ENCODE measurements around the gene FUS. TPM values are rescaled to one million over a fixed set of nuclear protein-coding genes. Genes with fewer than 3 reads are reported as not detected.

The FUS gene
- total RNA-seq, 2 donors from 2014 or later = 134 to 252 TPM

DNA sequence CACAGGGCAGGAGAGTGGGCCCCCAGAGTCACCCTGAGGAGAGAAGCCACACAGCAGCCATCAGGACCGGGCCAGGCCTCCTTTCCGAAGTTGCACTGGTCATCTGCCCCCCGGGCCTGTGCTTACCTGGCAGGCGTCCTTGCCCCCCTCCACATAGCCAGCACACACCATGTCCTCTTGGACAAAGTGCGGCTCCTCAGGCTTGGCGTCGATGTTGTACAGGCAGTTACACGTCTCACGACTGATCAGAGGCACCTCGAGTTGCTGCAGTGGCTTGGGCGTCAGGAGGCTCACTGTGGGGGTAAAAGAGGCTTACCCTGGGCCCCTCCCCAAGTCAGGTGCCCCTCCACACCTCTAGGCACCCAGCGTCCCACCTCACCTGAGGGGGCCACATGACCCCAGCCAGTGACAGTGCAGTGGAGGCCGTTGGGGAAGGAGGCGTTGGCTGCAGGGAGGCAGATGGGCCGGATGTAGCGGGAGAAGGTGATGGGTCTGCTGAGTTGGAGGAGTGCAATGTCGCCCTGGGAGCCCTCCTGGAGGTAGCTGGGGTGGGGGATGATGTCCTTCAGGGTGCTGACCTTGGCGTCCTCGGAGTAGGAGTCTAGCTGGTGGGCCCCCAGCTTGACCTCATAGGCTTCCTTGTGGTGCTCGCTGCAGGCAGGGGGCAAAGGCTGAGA lies 47.5 kb upstream of the FUS start:
- DNase-seq = no peak
- H3K27me3 ChIP-seq = no peaks in the 10 kb centered on the region
- H3K4me3 ChIP-seq = no peak overlapping the region
- intact Hi-C loops (cut with DNase I) = no loop called here
- peaks cover 35% of the 10 kb centered on the region for H3K4me1 ChIP-seq
- H3K9ac ChIP-seq (ENCODE audit: low read depth in 2 of 2, low read length in 2 of 2) = peak overlapping the region; percentile 24 to 100
- no peaks in the 10 kb centered on the region for H3K9me3 ChIP-seq
- peak overlapping the region; percentile 98 for H3K27ac ChIP-seq
- TF ChIP-seq, protein P1, sequence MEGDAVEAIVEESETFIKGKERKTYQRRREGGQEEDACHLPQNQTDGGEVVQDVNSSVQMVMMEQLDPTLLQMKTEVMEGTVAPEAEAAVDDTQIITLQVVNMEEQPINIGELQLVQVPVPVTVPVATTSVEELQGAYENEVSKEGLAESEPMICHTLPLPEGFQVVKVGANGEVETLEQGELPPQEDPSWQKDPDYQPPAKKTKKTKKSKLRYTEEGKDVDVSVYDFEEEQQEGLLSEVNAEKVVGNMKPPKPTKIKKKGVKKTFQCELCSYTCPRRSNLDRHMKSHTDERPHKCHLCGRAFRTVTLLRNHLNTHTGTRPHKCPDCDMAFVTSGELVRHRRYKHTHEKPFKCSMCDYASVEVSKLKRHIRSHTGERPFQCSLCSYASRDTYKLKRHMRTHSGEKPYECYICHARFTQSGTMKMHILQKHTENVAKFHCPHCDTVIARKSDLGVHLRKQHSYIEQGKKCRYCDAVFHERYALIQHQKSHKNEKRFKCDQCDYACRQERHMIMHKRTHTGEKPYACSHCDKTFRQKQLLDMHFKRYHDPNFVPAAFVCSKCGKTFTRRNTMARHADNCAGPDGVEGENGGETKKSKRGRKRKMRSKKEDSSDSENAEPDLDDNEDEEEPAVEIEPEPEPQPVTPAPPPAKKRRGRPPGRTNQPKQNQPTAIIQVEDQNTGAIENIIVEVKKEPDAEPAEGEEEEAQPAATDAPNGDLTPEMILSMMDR (IDR thresholded peaks at IDR 0.05) = no peak
- no peaks in the 10 kb centered on the region for H3K36me3 ChIP-seq

DNA sequence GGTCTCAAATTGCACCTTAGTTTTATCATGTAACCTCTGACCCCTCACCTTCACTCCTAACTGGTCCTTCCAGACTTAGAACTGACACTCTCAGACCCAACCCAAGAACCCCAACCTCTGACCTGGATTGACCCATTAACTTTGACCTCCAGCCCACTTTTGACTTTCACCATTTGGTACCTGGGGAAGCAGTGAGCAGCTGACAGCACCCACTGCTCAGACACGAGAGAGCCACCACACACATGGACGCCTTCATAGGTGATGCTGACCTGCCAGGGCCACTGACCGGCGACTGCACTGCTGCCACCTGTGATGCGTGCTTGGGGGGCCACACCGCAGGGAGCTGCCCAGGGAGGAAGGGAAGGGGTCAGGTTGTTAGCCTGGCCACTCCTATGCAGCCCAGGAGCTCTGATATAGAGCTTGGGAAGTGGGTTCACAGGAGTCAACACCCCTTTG lies 46.9 kb upstream of the FUS start:
- H3K36me3 ChIP-seq = no peaks in the 10 kb centered on the region
- no peak for DNase-seq

DNA sequence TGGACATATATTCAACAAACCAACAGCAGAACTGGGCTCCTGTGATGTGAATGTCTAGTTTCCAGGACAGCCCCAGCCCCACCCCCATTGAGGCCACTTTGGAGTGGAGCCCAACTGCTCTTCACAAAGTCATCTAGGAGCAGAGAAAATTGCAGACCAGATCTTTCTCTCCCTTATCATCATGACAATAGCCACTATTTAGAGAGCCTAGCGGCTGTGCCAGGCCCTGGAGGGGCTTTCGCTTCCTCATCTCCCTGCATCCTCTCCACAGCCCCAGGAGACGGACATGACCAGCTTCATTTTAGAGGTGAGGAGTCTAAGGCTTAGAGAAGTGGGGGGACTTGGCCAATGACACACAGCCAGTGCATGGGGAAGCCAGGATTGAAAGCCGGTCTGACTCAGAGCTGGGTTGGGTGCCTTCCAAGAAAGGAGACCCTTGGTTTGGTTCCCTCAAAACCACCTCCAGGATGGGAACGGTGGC lies 45.8 kb upstream of the FUS start:
- DNase-seq = peak; percentile 27
- Histone ChIP-seq H3K9me3 (no peaks in the 10 kb centered on the region), H3K27ac (peak overlapping the region; percentile 98), H3K9ac (ENCODE audit: low read depth in 2 of 2, low read length in 2 of 2) (peak overlapping the region; percentile 33 to 100), H3K36me3 (no peaks in the 10 kb centered on the region), H3K4me1 (peaks cover 24% of the 10 kb centered on the region), H3K4me3 (peak overlapping the region; percentile 63), H3K27me3 (no peaks in the 10 kb centered on the region)
- TF ChIP-seq, protein P1 (IDR thresholded peaks at IDR 0.05) = no peak
- intact Hi-C loops (cut with DNase I) = no loop called here

More for the DNA sequence above, 46.9 kb upstream of the FUS start:
- Histone ChIP-seq H3K4me3 (peak overlapping the region; percentile 63), H3K9me3 (no peaks in the 10 kb centered on the region), H3K9ac (ENCODE audit: low read depth in 2 of 2, low read length in 2 of 2) (peak overlapping the region; percentile 64 to 100), H3K27ac (peak overlapping the region; percentile 98), H3K27me3 (no peaks in the 10 kb centered on the region), H3K4me1 (peaks cover 30% of the 10 kb centered on the region)
- TF ChIP-seq, protein P1 (IDR thresholded peaks at IDR 0.05) = no peak
- intact Hi-C loops (cut with DNase I) = no loop called here

DNA sequence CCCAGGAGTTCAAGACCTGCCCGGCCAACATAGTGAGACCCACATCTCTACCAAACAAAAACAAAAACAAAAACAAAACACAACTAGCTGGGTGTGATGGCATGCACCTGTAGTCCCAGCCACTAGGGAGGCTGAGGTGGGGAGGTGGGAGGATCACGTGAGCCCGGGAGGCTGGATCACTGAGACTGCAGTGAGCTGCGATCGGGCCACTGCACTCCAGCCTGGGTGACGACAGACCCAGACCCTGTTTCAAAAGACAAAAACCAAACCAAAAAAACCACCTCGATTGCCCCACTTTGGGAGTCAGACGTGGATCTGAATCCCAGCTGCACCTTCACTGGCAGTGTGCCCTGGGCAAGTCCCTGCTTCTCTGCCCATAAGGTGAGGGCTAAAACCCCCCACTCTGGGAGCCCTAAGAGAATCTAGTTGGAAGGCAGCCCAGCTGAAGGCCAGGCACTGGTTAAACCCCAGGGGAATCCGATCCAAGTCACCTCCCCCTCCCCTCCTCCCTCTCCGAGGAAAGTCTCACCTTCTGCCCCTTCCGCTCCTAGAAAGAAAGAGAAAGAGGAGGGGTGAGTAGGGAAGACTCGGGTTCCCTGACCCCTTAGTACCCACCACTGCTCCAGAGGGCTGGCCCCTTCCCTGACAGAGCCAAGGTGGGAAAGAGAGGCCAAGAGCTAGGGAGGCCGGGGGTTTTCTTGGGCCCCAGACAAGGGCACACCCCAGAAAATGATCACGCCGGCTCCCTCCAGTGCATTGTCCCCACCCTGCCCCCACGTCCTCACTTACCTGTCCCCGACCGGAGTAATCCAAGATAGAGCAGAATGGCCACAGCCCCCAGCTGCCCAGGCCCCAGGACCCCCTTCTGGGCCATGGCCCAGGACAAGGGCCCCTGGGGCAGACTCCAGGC lies 45.1 kb upstream of the FUS start:
- Histone ChIP-seq H3K27me3 (no peaks in the 10 kb centered on the region), H3K4me3 (peak overlapping the region; percentile 63), H3K27ac (peak overlapping the region; percentile 98), H3K9me3 (no peaks in the 10 kb centered on the region), H3K9ac (ENCODE audit: low read depth in 2 of 2, low read length in 2 of 2) (peak overlapping the region; percentile 79 to 100), H3K4me1 (peaks cover 20% of the 10 kb centered on the region), H3K36me3 (no peaks in the 10 kb centered on the region)
- intact Hi-C loops (cut with DNase I) = no loop called here
- DNase-seq = peak; percentile 80
- TF ChIP-seq, protein P1 (IDR thresholded peaks at IDR 0.05) = peak; percentile 10

DNA sequence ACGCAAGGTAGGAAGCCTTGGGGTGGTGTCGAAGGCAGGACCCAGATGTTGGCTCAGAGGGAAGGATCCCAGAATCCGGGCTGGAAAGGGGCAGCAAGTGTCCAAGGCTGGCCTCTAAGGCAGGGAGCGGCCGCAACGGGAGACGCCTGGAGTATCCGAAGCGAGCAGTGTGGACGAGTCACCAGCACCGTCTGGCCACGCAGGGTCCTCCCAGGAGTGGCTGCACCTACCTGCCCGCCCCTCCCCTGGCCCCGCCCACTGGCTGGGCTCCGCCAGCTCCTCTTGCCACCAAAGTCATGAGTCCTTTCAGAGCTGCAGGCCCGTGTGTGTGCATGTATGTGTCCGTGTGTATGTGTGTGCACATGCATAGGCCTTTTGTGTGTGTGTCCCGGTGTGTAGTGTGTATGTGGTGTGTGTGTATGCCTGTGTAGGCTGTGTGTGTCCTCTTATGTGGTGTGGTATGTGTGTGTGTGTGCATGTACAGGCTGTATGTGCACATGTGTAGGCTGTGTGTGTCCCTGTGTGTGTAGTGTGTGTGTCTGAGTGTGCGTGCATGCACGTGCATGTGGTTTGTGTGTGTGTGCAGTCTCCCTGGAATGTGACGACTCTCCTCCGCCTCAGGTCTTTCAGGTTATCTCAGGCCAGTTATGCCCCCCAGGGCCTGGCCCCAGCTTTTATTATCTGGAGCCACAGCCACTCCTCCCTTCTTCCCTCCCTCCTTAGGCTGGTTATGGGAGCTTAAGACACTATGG lies 44.2 kb upstream of the FUS start, which contains the start of gene PRSS8:
PRSS8 (minus strand) TSS at position 193 of the 752 bp plus-strand sequence. CDS start 229 bp downstream, outside the sequence.
- TF ChIP-seq, protein P1 (IDR thresholded peaks at IDR 0.05) = no peak
- H3K9me3 ChIP-seq = no peaks in the 10 kb centered on the region
- H3K27me3 ChIP-seq = no peaks in the 10 kb centered on the region
- DNase-seq = peak; percentile 97
- peak within 1 kb of the TSS; percentile 63 for H3K4me3 ChIP-seq
- H3K36me3 ChIP-seq = no peaks in the 10 kb centered on the region
- H3K4me1 ChIP-seq = peaks cover 20% of the 10 kb centered on the region
- H3K9ac ChIP-seq (ENCODE audit: low read depth in 2 of 2, low read length in 2 of 2) = peak within 1 kb of the TSS; percentile 79 to 100
- H3K27ac ChIP-seq = peak within 1 kb of the TSS; percentile 98
- intact Hi-C loops (cut with DNase I) = no loop called here

All from colonic mucosa (tissue), 4 donors.